Tibial artery (tissue), 4 donors: Measurements from ENCODE around the gene KDM4B.

Source experiments
- DNase-seq, 2 donors: peaks; one replicate each; pipeline ENCODE4 v3.0.0-alpha.2; 2019
- H3K27ac ChIP-seq, 2 donors: fragments of 200-600 bp; sonication (generic) in 1 of 2; 1 replicate in 1 of 2; 2 replicates in 1 of 2; pipeline ENCODE4 v1.5.1; 2018 to 2019; ENCODE audit warnings: mild to moderate bottlenecking in 1 of 2
- H3K27me3 ChIP-seq, 2 donors: fragments of 200-600 bp; sonication (generic) in 1 of 2; one replicate each; pipeline versions ENCODE4 v1.5.1 to v1.6.0; 2016 to 2019
- H3K36me3 ChIP-seq, 3 donors: fragments of 200-600 bp; sonication (generic) in 2 of 3; one replicate each; pipeline ENCODE4 v1.5.1; 2016 to 2019; ENCODE audit warnings: mild to moderate bottlenecking in 2 of 3
- H3K4me1 ChIP-seq, 4 donors: fragments of 200-600 bp; sonication (generic) in 2 of 4; 1 replicate in 3 of 4; 2 replicates in 1 of 4; pipeline ENCODE4 v1.5.1; 2016 to 2019
- H3K4me3 ChIP-seq, 2 donors: fragments of 200-600 bp; sonication (generic) in 1 of 2; 1 replicate in 1 of 2; 2 replicates in 1 of 2; pipeline ENCODE4 v1.5.1; 2018 to 2019; ENCODE audit warnings: mild to moderate bottlenecking in 2 of 2
- H3K9me3 ChIP-seq, 3 donors: fragments of 200-600 bp; sonication (generic) in 1 of 3; one replicate each; pipeline ENCODE4 v1.5.1; 2016 to 2019
- intact Hi-C: fragments of 100-400 bp; cut with DNase I; formaldehyde crosslinking; loops from one replicate; pipeline ENCODE4 v1.15.0; 2023; ENCODE audit warnings: low total_unique reads
- TF ChIP-seq, protein P1 (sequence below), 2 experiments: fragments of 200-600 bp in 1 of 2; fragments of 450-650 bp in 1 of 2; IDR thresholded peaks; one replicate each; pipeline ENCODE4 v1.5.1; 2017 to 2019; ENCODE audit warnings: antibody characterized with exemption in 2 of 2, mild to moderate bottlenecking in 1 of 2, moderate library complexity in 1 of 2

Gene KDM4B

DNA sequence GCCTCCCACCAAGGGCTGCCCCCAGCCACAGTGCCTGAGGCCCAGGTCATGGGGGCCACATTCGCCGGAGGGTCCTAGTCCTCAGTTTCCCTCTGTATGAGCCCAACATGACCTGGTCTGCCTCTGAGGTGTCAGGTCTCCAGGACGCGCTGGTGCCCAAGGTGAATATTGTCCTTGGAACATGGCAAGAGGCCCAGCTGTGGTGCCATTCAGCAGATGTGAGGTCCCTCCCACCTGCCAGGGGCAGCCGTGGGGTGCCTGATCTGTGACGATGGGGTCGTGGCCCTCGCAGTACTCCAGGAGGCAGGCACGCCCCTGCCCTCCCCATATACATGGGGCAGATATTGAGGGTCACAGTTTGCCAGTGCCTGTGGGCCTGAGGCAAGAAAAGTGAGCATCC lies 151.9 kb downstream of the KDM4B start:
- Histone ChIP-seq H3K9me3 (no peaks in the 10 kb centered on the region), H3K27ac (no peak overlapping the region), H3K27me3 (no peaks in the 10 kb centered on the region), H3K4me1 (peaks cover 0 to 7% (median 2%) of the 10 kb centered on the region in 4 donors), H3K4me3 (no peak overlapping the region), H3K36me3 (peaks cover 23 to 85% (median 53%) of the 10 kb centered on the region in 3 donors)
- TF ChIP-seq, protein P1, sequence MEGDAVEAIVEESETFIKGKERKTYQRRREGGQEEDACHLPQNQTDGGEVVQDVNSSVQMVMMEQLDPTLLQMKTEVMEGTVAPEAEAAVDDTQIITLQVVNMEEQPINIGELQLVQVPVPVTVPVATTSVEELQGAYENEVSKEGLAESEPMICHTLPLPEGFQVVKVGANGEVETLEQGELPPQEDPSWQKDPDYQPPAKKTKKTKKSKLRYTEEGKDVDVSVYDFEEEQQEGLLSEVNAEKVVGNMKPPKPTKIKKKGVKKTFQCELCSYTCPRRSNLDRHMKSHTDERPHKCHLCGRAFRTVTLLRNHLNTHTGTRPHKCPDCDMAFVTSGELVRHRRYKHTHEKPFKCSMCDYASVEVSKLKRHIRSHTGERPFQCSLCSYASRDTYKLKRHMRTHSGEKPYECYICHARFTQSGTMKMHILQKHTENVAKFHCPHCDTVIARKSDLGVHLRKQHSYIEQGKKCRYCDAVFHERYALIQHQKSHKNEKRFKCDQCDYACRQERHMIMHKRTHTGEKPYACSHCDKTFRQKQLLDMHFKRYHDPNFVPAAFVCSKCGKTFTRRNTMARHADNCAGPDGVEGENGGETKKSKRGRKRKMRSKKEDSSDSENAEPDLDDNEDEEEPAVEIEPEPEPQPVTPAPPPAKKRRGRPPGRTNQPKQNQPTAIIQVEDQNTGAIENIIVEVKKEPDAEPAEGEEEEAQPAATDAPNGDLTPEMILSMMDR (IDR thresholded peaks at IDR 0.05) = no peak
- intact Hi-C loops = no loop called here
- no peak for DNase-seq

DNA sequence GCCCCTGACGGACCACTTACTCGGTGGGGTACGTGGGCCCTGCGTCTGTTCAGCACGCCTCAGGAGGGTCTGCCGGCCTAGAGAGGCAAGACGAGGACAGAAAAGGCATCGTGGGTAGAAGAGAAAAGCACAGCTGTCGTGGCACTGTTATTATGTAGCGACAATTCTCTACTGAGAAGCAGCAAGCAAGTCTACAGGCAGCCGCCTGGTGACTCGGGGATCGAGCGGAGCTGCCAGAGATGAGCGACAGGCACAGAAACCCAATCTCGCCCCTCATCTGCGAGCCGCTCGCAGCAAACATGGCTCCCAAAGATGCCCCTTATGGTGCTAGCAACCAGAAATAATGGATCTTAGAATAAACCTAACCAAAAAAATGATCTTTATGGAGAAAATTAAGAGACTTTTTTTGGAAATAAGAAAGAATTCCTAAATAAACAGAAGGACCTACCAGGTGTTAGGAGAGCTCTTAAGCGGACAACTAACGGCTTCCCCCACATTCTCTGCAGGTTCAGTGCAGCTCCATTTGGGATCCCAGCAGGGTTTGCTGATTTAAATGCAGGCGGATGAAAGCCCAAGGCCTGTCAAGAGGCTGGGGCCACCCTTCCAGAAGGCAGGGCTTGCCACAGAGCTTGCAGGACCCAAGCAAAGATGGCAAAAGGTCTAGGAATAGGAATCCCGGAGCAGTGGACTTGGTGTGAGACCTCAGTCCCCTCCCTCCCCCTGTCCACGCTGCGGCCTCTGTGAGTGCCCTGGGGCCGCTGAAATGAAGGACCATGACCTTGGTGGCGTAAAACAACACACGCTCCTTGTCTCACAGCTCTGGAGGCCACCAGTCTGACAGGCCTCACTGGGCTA lies 152.6 kb downstream of the KDM4B start:
- intact Hi-C loops = no loop called here
- Histone ChIP-seq H3K36me3 (peaks cover 23 to 85% (median 53%) of the 10 kb centered on the region in 3 donors), H3K27me3 (no peaks in the 10 kb centered on the region), H3K27ac (no peak overlapping the region), H3K9me3 (no peaks in the 10 kb centered on the region), H3K4me3 (no peak overlapping the region), H3K4me1 (peaks cover 0 to 7% (median 4%) of the 10 kb centered on the region in 4 donors)
- TF ChIP-seq, protein P1 (IDR thresholded peaks at IDR 0.05) = no peak
- DNase-seq = no peak

DNA sequence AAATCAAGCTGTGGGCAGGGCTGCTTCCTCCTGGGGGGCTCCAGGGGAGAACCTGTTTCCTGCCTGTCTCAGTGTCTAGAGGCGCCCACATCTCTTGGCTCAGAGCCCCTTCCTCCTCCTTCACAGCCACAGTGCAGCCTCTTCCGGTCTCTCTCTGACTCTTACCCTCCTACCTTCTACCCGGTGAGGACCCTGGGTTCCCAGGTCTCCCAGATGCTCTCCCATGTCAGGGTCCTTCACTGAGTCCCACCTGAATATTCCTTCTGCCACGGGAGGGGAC lies 153.1 kb downstream of the KDM4B start:
- Histone ChIP-seq H3K9me3 (no peaks in the 10 kb centered on the region), H3K27me3 (no peaks in the 10 kb centered on the region), H3K27ac (no peak overlapping the region), H3K4me3 (no peak overlapping the region), H3K36me3 (peaks cover 23 to 88% (median 47%) of the 10 kb centered on the region in 3 donors), H3K4me1 (peaks cover 0 to 11% (median 7%) of the 10 kb centered on the region in 4 donors)
- intact Hi-C loops = no loop called here
- TF ChIP-seq, protein P1 (IDR thresholded peaks at IDR 0.05) = no peak
- no peak for DNase-seq

DNA sequence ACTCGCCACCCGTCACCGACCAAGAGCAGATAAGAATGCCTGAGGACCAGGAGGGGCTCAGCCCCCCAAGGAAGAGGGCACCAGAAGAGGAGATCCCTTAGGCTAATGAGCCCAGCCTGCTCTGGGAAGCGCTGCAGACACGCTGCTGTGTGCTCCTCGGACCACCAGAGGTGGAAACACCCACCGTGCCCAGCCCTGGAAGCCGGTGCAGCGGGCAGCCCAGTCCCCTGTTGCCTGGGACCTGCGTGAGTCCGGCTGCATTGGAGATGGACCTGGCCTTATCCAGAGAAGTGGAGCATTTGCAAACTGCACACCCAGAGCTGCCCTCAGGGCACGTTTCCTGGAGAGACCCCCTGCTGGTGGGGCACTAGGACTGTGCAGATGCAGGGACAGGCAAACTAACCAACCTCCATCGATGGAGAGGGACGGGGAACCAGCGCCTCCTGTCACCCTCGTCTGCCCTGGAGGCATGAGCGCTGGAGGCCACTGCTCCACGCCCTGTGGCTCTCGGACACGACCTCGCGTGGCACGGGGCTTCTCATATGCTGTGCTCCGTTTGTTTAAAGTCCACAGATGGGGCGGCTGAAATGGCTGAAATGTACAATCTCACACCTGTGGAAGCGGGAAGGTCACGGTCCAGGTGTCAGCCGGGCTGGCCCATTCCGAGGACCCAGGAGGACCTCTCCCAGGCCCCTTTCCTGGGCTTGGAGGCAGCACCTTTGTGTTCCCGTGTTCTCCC lies 153.9 kb downstream of the KDM4B start:
- no peaks in the 10 kb centered on the region for H3K27me3 ChIP-seq
- intact Hi-C loops = no loop called here
- peaks cover 23 to 83% (median 45%) of the 10 kb centered on the region in 3 donors for H3K36me3 ChIP-seq
- no peaks in the 10 kb centered on the region for H3K9me3 ChIP-seq
- DNase-seq = no peak
- TF ChIP-seq, protein P1 (IDR thresholded peaks at IDR 0.05) = no peak
- H3K4me3 ChIP-seq = no peak overlapping the region
- peaks cover 0 to 19% (median 13%) of the 10 kb centered on the region in 4 donors for H3K4me1 ChIP-seq
- no peak overlapping the region for H3K27ac ChIP-seq

DNA sequence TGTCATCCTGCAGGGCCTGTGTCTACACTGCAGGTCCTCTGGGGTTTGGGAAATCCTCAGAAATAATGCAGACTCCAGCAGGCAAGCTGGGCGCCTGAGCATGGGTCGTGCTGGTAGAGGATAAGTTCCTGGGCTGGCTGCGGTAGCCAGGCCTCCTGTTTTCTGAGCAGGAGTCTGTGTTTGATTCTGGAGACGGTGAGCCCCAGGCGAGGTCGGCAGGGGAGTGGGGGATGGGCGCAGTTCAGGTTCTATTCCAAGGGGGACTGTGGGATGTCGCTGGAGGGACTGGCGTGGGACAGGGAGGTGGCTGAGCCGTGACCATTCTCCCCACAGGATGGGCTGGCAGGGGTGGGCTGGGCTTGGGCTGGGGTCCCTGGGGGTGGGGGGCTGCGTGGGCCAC lies 154.7 kb downstream of the KDM4B start:
- Histone ChIP-seq H3K4me1 (peaks cover 0 to 27% (median 21%) of the 10 kb centered on the region in 4 donors), H3K27ac (no peak overlapping the region), H3K9me3 (no peaks in the 10 kb centered on the region), H3K27me3 (no peaks in the 10 kb centered on the region), H3K4me3 (no peak overlapping the region), H3K36me3 (peaks cover 23 to 80% (median 45%) of the 10 kb centered on the region in 3 donors)
- TF ChIP-seq, protein P1 (IDR thresholded peaks at IDR 0.05) = no peak
- intact Hi-C loops = no loop called here
- no peak for DNase-seq
